ENCODE data around the gene TRIM61.
A peak's percentile ranks its signal among the peaks of the same experiment; 100 is the strongest.
"Not testable (repeated sequence)": the region's sequence is repeated elsewhere in the genome, so short reads cannot be mapped to it uniquely, and the experiment has no call there.

TRIM61 gene

DNA sequence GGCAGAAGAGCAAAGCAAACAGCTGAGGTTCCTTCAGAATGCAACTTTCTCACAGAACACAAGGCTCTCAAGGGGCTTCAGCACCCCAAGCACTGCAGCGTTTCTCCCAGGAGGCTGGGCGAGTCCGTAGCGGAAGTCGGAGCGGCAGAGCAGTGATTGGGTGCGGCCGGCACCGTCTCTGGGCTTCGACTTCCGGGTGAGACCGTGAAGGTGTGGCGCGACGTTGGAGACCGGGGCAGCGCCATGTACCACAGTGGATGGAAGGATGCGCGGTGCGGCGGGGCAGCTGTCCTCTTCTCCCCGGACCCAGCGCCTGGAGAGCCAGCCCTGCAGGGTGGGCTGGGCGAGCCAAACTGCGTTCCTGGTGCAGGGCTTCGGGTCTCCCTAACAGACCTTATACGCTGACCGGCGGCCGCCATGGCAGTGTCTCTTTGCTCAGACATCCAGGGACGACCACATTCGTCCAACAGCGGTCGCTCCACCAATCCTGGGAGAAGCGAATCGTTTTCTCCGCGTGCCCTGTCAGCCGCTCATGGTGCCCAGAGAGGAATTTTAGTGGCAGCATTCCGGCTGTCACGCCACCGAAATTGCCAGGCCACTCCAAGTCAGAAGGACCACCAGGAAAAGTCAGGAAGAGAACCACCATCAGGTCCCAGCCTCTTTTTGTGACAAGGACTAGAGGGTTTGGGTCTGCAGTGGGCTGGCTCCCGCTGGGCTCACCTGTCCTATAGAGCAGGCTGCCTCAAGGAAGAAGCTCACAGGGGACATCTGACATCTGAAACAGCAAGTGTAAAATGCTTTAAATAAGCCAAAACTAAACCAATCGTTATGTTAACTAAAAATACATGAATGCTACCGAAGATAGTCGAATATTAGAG lies 20.5 kb downstream of the TRIM61 start:
- peak; percentile 76 for DNase-seq

DNA sequence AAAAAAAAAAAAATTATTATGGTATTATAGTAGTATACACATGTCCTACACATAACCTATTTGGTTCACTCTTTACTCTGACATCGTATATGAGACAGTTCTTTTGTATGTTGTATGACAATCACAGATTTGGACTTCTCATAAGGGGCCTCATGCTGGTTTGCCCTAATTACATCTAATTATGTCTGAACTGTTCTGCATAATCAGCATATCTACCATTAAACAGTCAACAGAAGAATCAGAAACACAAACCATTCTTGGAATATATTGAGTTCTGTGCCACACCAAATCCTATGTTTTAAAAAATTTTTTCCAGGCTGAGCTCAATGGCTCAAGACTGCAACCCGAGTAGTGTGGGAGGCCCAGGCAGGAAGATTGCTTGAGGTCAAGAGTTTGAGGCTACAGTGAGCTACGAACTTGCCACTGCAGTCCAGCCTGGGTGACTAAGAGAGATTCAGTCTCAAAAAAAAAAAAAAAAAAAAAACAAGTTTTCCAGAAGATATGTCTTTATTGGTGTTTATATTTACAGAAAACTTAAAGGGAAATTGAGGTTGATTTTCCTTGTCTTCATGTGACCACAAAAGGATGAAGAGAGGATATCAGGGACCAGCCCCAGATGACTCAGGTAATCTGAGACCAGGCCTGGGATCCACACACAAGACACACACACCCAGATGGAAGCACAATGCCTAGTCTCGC lies 22.2 kb downstream of the TRIM61 start:
- no peak for DNase-seq

DNA sequence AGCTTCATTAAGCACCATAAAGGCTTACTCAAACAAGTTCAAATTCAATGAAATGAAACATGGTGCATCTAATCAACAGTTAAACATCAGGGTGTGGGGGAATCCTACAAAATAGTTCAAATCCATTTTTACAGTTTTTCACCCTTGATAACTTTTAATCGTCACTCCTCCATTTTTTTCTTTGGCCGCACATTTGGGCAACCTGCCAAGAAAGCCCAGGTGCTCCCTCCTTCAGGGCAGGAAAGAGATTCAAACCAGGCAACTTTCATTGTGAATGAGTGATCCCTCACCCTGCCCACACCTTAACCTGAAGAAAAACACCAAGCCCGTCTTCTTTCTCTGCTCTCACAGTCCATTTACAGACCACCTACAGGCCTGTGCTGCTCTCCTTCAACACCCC lies 24.9 kb downstream of the TRIM61 start:
- no peak for DNase-seq

DNA sequence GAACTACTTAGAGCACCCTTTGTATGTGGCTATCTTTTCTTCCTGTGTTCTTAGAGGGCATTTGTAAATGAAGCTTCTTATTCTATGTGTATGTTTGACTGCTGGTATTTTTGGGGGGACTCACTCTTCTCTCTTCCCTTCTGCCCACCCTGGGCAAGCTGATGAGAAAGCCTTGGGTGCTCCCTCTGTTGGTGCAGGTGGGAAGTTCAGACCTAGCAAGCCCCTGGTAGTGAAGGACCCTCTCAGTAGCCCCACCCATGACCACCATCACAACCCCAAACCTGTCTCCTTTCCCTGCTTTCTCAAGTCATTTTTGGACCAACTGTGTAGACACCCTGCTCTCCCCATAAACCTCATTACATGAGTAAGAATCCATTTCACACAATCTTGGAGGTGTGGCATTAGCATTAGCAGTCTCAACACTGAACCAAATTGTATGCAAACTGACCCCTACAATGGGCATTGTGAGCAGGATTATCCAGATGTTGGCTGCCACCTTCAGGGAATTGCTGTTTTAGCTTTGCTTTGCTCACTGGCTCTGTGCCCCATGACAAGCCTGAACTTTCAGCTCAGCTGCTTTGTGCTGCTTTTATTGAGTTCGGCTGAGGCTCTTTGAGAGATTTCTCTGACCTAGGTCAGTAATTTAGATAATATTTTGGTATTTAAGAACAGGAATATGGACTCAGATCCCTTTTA lies 27.9 kb downstream of the TRIM61 start:
- no peak for DNase-seq

DNA sequence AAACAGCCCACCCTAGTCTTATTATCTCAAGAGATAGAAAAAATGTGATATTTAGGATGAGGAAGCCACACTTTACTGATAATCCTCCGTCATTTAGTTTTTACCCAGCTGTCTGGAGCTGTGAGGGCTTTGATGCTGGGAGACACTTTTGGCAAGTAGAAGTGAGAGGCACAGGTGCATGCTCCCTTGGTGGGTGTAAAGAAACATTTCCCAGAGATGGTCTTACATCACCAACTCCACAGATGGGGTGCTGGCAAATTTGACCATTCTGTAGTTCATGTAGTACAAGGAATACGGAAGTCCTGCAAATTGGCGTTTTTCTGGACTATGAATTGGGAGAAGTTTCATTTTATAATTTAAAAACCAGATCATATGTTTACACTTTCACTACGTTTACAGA lies 28.5 kb downstream of the TRIM61 start:
- DNase-seq = no peak

DNA sequence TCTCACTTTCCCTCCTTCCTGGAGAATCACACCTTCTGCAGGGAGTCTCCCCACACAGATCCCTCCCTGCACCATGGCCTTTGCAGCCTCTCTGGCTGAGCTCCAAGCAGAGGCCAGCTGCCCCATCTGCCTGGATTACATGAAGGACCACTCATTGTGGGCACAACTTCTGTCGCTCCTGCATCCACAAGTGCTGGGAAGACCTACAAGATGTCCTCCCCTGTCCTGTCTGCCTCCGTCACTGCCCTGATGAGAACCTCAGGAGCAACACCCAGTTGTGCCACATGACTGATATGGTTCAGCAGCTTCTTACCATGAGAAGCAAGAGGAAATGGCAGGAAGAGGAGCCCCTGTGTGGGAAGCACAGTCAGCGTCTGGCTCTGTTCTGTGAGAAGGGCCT lies 29.5 kb downstream of the TRIM61 start:
- DNase-seq = not testable (repeated sequence)

DNA sequence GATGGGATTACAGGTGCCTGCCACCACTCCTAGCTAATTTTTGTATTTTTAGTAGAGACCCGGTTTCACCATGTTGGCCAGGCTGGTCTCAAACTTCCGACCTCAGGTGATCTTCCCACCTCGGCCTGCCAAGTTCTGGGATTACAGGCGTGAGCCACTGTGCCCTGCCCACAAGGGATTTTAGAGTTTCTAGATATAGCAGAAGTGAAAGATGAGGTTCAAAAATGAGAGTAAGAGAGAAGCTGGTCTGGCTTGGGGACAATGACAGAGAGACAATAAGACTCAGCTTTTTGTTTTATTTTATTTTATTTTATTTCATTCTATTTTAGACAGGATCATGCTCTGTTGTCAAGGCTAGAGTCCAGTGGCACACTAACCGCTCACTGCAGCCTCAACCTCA lies 30.6 kb downstream of the TRIM61 start:
- DNase-seq = no peak

DNA sequence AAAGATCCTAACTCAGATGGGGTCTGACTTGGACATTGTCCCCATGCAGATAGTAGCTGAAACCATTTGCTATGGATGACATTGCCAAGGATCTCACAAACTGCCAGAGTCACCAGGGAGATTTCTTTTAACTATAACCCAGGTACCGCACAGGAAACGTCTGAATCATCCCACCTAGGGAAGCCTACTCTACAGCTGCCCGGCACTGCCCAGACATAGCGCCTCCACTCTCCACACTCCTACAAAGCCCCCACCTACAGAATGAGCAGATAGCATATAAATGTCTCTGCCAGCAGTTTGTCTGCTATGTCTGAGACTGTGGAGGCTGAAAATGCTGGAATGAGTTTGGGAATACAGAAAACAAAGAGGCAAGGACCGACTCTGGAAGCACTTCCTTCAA lies 32.3 kb downstream of the TRIM61 start:
- DNase-seq = no peak

DNA sequence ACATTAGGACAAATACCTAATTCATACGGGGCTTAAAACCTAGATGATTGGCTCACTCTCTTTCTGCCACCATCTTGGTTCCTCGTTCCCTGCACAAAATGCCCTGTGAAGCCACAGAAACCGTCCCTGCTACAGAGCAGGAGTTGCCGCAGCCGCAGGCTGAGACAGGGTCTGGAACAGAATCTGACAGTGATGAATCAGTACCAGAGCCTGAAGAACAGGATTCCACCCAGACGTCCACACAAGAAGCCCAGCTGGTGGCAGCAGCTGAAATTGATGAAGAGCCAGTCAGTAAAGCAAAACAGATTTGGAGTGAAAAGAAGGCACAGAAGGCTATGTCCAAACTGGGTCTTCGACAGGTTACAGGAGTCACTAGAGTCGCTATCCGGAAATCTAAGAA lies 34.3 kb downstream of the TRIM61 start:
- DNase-seq = no peak

DNA sequence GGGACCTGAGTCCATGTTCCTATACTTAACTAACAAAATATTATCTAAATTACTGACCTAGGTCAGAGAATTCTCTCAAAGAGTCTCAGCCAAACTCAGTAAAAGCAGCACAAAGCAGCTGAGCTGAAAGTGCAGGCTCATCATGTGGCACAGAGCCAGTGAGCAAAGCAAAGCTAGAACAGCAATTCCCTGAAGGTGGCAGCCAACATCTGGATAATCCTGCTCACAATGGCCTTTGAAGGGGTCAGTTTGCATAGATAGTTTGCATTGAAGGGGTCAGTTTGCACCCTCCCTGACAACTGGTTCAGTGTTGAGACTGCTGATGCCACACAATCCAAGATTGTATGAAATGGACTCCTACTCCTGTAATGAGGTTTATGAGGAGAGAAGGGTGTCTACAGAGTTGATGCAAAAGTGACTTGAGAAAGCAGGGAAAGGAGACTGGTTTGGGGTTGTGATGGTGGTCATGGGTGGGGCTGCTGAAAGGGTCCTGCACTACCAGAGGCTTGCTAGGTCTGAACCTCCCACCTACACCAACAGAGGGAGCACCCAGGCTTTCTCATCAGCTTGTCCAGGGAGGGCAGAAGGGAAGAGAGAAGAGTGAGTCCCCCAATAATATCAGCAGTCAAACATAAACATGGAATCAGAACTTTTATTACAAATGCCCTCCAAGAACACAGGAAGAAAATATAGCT lies 39.7 kb downstream of the TRIM61 start:
- DNase-seq = peak; percentile 15

DNA sequence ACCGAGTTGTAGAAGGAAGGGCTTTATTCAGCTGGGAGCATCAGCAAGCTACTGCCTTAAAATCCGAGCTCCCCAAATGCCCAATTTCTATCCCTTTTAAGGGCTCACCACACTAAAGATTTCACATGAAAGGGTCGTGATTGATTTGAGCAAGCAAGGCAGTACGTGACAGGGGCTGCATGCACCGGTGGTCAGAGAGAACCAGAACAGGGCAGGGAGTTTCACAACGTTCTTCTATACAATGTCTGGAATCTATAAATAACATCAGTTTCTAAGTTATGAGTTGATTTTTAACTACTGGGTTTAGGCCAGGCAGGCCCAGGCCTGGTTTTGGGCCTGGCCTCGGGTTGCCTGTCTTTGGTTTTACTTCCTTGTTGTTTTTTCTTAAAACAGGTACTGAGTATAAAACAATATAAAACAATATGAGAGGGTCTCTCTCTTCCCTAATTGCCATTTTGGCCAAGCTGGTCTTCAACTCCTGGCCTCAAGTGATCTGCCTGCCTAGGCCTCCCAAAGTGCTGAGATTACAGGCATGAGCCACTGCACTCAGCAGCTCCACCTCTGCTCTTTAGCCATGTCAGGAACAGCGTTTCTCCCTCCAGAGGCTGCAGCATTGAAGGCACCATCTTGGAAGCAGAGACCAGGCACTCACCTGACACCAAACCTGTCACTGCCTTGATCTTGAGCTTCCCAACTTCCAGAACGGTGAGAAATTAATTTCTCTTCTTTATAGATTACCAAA lies 41.4 kb downstream of the TRIM61 start:
- not testable (repeated sequence) for DNase-seq

DNA sequence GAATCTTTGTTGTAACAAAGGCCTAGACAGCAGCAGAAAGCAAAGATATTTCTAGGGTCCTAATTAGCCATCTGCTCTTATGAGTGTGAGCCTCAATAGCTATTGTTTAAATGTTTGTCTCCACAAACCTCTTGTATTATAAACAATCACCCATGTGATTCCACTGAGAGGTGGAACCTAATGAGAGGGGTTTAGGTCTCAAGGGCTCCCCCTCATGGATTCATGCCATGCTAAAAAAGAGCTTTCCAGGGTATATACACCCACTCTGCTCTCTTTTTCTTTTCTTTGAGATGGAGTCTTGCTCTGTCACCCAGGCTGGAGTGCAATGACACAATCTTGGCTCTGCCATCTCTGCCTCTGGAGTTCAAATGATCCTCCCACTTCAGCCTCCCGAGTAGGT lies 42.1 kb downstream of the TRIM61 start:
- DNase-seq = no peak

DNA sequence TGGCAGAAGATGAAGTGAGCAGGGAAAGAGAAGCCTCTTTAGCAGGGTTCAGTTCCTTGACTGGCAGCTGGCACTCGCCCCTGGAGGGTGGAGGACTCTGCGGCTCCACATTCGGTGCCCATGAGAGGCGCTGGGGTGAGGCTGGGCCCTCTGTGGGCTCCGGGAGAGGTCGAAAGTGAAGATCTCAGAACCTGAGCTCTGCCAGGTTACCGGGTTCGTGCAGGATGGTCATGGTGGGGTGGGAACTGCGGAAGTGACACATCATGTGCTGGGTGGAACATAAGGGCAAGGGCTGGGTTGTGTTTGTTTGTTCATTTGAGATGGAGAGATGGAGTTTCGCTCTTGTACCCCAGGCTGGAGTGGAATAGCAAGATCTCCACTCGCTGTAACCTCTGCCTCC lies 44.2 kb downstream of the TRIM61 start:
- no peak for DNase-seq

DNA sequence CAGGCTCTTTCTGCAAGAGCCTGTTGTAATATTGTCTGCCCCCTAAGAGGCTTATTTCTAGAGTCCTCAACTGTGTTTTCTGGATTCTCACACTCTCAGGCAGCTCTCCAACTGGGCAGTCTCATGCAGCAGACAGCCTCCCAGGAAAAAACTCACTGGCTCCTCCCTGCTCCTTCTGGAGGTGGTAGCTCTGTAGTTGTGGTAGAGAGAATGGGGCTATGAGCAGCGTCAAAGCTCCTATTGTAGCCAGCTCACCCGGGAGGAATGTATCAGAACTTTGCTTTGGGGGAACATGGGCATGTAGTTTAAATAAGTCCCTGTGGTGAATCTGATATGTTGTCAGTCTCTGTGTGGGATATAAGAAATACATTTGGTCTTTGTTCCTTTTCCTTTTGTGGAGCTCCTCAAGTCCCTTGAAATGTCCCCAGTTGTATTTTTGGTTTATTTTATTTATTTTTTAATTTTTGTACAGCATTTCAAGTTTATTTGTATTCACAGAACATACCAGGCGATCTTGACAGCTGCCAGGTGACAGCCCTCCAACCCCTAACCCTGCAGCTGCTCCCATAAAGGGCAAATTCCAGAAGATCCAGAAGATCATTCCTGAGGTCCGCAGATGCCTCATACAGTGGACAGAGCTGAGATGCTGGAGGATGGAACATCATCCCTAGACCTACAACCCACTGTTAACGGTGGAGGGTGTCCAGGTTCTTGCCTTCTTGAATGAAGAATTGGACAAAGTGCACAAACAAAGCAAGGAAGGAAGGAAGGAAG lies 45.7 kb downstream of the TRIM61 start:
- DNase-seq = peak; percentile 54

DNA sequence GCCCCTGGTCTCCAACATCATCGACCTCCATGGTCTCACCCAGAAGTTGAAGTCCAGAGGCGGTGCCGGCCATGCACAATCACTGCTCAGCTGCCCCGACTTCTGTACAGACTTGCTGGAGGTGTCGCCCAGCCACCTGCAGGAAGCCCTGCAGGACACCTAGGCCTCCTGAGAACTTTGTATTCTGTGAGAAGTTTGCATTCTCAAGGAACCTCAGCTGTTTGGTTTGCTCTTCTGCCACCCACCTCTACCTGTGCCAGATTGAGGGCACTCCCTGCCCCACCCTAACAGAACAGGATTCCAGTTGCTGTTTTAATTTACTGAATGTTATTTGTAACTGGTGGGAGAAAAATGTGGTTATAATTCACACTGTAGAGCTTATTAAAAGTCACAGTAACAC lies 46.8 kb downstream of the TRIM61 start:
- DNase-seq = no peak

DNA sequence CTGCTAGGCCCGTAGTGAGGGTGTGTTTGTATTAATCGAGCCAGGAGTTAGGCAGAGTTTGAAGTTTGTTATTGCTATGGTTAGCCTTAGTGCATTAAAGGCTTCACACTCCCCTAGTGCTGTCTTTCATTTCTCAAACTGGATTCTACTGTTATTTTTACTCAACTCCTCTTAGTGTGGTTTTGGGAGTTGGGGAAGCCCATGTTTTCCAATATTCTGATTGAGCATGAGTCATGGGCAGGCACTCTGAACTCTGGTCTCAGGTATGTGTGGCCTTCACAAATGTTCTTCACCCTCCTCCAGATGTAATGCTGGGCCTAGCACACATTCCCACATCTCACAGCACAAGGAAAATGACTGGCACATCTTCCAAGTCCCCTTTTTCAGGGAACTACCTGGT lies 50.4 kb downstream of the TRIM61 start:
- DNase-seq = peak; percentile 9

DNA sequence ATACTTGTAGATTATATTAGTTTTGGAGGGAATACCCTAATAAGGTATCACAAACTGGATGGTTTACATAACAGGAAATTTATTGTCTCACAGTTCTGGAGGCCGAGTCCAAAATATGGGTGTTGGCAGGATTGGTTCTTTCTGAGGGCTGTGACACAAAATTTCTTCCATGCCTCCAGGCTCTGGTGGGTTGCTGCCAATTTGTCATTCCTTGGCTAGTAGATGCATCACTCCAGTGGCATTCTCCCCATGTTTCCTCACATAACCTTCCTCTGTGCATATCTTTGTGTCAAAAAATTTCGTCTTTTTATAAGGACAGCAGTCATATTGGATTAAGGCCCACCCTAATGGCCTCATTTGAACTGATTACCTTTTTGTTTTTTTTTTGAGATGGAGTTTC lies 51.2 kb downstream of the TRIM61 start:
- peak; percentile 80 for DNase-seq

DNA sequence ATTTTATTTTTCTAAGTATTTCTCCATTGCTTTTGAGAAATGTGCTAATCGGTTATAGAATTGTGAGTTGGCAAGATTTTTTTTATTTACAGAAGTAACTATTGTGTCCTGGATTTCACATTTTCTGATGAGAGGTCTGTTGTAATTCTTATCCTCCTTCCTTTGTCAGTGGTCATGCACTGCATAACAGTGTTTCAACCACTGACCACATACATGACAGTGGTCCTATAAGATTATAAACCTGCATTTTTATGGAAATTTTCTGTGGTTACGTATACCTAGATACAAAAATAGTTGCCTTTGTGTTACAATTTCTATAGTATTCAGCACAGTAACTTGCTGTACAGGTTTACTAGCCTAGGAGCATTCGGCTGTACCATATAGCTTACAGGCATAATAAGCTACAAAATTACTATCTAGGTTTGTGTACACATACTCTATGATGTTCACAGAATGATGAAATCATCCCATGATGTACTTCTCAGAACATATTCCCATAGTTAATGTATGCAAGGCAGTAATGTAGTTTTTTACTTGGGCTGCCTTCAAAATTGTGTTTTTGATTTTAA lies 52.7 kb downstream of the TRIM61 start:
- DNase-seq = no peak

DNA sequence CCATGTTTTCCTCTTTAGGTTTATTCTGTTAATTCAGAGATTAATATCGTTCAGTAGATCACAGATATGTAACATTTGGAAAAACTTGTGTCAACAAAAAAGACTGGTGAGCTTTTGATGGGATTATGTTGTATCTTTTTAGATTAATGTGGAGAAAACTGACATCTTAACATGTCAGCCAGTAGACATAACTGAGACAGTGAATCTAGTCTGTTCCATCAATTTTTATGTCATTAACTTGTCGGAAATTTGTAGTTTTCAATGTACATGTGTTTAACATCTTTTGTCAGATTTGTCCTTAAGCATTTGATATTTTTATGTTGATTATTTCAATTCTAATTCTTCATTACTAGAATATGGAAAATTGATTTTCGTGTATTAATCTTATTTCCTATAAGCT lies 58.5 kb downstream of the TRIM61 start:
- DNase-seq = no peak
